Measurements from ENCODE around the gene SATB1.
"Not testable (repeated sequence)": the region's sequence is repeated elsewhere in the genome, so short reads cannot be mapped to it uniquely, and the experiment has no call there.

The SATB1 gene
- total RNA-seq: 232 to 248 reads per million in 2 donors

DNA sequence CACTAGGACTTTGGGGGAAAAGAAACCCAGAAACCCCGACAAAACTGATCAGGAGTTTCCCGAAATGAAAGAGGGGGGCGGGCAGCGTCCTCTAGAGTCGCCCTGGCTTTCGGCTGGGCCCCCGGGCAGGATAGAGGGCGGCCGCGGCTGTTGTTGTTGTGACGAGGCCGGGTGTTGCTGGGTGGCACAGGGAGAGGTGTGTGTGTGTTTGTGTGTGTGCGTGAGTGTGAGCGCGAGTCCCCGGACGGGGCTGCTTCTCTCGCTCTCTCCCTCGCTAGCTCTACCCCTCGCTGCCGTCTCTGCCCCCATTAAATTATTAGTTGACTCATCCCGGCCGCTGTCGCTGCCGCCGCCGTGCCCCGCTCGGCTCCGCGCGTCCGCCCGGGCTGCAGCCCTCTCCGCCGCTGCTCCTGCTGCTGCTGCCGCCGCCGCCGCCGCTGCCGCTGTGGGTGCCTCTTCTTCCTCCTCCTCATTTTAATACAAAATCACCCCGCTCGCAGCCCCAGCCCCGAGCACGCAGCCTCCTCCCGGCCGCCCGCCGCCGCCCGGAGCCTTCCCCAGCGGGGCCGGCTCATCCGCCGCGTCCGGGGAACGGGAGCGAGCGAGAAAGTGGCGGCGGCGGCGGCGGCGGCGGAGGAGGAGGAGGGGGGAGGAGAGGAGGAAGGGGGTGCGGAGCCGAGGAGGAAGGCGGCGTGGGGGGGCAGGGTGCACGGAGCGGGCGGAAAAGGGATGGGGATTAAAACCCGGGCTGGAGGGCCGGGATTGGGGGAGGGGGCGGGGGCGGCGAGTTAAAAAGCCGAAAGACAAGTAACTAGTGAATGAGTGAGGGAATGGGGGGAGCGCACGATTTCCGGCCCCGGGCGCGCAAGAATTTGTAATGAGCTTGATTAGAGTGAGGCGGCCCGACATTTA lies at the start of gene SATB1:
Gene SATB1, minus strand, starts transcription at position 611 of the 912 bp plus-strand sequence. CDS start 4,372 bp downstream, outside the sequence.
- peak; percentile 59 for DNase-seq

DNA sequence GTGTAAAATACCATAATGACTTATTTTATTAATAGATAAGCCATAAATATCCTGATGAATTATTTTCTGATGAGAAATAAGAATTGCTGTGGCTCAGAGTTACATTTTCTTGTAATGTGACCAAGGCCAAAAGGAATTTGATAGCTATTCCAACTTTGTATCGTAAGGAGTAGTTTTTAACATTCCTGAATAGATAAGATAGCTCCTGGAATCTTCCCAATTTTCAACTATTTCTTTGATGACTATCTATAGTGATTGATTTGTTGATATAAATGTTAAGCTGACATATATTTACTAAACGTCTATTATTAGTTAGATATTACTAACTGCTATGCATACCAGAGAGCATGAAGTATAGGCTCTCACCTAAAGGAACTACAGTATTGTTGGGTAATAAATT lies 49.1 kb upstream of the SATB1 start:
- no peak for DNase-seq

DNA sequence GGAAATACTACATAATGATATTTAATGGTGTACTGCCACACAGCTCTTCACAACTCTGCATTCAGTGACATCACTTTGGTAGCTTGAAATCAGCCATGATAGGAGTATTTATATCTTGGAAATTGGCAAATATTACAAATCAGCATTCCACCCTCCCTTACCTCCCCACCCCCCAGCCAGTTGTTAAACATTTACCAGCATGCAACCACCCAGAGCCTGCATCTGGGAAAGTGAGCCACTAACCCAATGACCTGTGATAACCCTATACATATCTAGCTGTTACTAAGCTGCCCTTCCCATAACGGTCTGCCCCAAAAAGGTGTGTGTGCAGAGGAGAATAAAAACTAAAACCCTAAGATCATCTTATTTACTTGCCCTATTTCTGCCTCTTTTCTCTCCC lies 44.6 kb upstream of the SATB1 start:
- no peak for DNase-seq

DNA sequence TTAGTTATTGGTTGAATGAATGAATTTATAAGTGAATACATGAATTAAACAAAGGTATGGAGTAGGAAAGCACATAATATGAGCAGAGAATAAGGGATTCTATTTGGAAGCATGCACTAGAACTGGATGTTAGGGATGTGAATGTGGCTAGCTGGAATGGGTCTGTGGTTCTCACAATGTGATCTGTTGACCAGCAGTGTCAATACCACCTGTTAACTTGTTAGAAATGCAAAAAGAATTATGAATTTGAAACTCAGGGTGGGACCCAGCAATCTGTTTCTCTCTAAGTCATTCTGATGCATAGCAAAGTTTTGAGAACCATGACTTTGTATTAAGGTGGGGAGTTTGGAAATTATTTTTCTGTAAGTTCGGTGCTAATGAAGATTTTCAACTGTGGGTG lies 41.0 kb upstream of the SATB1 start:
- no peak for DNase-seq

DNA sequence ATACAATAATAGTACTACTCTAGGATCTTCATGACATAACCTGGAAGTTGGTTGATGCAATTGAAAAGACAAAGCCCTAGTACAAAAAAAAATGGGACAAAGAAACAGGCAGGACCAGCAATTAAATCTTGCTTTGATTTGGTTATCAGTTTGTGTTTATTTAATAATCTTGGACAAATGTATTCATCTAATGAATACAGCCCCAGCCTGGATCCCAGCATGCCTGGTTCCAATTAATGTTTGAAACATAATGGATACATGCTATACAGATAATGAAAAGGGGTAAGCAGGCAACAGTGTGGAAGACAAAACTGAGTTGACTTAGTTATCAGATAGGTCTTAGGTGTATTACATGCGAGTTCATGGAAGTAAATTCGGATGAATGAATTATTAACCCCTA lies 29.6 kb upstream of the SATB1 start:
- DNase-seq: no peak

DNA sequence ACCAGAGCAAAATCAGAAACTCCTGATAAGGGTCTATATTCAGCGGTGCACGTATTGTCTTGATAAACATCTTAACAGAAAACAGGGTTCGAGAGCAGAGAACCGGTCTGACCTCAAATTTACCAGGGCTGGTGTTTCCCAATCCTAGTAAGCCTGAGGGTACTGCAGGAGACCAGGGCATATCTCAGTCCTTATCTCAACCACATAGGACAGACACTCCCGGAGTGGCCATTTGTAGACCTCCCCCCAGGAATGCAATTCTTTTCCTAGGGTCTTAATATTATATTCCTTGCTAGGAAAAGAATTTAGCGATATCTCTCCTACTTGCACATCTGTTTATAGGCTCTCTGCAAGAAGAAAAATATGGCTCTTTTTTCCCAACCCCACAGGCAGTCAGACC lies 24.5 kb upstream of the SATB1 start:
- not testable (repeated sequence) for DNase-seq

DNA sequence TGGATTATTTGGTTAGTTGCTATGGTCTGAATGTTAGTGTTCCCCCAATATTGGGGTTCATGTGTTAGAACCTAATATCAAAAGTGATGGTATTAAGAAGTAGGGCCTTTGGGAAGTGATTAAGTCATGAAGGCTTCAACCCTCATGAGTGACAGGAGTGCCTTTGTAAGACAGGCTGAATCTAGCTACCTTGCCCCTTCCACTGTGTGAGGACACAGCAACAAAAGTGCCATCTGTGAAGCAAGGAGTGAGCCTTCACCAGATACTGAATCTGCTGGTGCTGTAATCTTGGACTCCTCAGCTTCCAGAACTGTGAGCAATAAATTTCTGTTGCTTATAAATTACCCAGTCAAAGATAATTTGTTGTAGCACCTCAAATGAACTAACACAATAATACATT lies 22.6 kb upstream of the SATB1 start:
- DNase-seq: no peak

DNA sequence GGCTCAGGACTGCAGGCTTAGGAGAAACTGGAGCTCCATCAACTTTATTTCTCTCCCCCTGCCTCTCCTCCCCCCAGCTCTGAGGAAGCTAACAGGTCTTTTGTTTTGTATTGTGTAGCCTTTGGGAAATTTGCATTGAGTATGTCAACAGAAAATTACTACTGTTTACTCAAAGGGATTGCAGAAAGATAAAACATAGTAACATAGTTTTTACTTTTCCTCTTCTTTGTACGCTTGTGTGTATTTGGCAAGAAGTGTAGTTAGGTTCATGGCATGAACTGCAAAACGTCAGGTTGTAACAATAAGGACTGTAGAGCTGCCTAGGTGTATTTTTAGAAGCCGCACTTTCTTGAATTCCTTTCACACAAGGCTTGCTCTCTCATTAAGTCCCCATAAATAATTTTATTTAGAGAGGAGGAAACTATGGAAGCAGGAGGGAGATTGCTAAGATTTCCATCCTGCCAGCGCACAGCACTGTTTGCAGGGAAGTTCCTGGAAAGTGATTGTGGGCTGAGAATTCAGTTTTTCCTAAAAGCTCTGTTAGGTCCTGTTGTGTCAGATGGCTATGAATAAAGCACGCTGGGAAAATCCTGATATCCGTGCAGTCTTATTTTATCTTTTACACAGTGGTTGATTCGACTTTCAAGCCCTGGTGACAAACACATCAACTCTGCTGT lies 21.1 kb upstream of the SATB1 start:
- no peak for DNase-seq

DNA sequence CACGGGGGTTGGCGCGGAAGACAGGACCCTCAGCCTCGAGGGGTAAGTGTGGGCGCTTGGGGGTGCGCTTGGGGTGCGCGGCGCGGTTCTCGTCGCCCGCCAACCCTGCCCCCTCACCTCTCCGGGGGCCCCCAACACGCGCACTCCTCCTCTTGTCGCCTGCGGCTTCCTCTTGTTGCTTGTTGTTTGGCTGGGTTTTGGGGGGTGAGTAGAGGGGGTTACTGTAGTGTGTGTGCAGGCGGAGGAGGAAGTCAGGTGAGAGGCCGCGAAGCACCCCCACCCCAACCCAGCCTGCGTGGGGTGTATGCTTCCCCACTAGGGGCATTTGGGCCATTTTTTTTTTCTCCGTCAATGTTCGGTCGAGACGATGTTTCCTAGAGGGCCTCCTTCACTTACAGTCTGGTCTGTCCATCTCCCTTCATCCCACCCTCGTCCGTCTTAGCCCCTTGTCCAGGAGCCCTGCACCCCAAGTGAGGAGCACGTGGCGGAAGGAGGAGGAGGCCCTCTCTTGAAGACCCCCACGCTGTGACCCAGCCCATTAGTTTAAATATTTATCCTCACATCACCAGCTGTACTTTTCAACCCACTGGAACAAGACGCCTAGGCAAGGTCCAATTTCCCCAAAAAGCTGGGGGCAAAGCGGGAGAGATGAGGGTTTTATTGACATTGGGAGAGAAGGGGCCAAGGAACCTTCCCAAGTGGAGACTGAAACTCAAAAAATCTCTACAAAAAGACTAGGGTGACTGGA lies 20.4 kb upstream of the SATB1 start:
- DNase-seq: peak; percentile 59

DNA sequence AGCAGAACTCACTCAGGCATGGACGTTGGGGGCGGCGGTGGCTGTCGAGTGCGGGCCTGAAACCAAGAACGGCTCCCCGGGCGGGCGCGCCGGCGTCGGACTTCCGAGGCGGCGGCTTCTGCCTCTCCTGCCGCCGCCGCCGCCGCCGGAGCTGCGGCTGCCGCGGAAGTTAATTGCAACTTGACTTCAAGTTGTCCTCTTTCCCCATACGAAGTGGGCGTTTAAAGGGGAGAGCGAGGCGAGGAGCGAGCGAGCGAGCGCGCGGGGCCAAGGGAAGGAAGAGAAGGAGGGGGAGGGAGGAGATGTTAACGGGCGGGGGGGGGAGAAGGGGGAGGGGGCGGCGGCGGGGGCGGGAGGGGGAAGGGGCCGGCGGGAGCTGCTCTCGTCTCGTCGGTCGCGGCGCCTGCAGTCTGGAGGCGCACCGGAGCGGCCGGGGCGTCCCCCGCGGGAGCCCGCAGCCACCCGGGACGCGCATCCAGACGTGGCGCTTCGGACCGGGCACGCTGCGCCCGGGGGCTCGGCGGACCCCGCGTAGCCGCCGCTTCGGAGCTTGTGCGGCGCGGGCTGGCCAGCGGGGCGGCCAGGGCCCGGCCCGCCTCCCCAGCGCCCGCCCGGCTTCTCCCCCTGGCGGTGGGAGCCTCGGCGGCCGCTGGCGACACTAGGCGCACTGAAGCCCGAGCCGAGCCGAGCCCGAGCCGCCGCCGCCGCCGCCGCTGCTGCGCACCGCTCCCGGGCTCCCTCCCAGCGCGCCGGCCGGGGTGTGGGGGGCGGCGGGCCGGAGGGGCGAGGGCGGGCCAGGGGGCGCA lies 19.7 kb upstream of the SATB1 start:
- DNase-seq: peak; percentile 65

DNA sequence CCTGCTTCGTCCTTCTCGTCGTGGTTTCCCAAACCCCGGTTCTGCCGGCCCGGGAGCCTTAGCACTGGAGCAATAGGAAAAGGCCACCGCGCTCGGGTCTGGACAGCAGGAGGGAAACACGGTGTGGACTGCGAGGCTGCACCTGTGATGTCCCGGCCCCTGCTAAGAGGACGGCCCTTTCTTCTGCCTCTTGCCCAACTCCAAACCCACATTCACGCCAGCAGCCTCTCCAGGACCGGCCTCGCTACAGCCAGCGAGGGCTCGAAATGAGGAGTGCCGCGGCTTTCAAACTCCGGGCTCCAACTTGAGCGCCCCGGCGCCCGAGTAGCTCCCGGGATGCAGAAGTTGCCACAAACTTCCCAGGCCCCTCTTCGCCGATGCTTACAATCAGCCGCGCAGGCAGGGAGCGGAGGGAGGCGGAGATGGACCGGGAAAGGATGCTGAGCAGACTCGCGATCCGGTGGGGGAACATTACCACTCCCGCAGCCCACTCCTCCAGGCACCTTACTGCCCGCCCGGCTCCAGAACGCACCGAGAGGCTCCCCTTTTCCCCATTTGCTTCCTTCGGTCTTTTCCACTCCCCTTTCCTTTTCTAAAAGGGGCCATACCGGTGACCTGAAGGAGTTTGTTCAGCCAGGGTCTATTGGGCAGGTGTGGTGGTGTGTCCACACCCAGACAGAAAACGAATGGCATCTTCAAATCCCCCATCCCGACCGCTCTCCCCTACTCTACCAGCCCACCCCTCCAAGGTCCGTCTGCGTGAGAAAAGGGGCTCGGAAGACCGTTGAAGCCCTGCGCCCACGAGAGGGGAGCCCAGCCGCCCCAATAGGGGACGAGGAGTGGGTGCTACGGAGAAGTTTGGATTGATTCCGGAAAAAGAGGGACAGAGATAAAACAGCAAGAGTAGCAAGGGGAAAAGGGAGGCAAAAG lies 18.8 kb upstream of the SATB1 start:
- DNase-seq: peak; percentile 4

DNA sequence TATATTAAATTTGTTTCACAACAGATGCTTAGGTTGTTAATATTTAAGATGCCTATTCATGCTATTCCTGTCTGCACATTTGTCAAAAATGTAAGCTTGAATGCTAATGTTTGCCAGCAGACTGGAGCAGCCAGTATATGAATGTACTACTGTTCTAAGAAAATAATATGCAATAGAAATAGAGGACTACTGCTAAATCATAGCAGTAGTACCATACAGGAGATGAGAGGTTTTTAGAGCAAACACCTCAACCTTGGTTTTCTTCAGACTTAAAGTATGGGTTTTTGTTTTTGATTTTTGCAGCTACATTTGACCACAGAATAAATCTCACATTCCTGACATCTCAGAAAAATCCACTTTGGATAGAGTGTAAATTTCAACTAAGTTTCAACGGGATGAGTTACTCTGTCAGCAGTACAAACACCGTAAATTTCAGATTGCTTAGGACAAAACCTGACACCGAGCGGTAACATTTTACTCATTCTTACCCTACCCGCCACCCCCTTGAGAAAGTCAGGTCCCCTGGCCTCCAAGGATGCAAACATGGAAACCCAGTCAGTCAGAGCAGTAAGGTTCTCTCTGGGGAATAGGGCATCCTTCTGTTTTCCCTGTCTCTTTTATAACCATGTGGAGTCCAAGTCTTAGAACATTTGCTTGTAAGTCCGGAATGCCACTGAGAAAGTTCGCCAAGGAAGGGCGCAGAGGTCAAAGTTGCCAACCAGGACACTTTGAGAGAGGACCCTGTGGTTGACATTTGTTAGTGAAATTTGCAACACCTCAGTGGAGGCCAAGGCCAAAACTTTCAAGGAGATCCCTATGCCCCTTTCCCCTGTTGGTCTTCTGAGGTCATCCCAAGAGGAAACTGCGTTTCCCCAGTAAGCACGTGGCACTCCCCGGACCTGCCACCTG lies 17.9 kb upstream of the SATB1 start:
- DNase-seq: no peak

DNA sequence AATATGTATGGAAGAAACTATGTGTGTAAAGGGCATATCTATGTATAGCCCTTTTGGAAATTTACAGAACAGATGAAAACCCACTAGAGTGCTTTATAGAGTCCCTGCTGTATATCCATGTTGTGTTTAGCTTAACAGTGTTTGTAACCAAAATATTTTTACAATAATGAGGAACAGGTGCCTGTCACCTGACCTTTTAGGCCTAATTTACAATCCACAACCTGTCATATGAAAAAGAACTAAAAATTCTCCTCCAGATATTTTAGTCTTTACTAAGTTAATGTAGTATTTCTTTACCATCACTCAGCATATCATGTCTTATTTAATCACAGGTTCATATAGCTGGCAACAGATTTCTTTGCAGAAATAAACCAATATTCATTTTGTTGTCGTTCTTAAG lies 16.4 kb upstream of the SATB1 start:
- no peak for DNase-seq

DNA sequence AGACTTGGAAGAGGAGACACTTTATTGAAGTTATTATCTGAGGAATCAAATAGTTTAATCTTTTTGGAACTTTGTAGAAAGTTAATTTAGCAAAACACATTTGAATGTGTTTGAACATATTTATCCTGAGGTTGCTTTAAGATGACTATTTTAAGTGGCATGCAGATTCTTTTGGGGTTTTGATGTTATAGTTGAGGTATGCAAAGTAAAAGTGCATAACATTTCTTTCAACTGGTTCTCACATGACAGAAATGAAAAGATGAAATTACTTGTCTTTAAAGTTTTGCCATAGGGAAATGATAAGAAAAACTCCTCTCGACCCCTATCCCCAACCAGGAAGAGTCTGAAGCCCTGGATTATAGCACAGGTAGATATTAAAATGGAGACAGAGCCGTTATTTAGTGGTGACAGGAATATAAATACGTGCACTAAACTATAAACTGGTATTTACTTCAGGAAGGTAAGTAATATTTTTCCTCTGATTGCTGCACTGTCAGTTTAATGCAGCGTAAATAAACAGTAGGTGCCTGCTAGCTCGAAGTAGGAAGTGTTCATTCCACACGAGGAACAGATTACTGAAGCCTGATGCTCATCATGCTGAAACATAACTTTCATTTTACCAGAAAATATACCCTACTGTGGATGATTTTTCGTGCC lies 15.1 kb upstream of the SATB1 start:
- no peak for DNase-seq

DNA sequence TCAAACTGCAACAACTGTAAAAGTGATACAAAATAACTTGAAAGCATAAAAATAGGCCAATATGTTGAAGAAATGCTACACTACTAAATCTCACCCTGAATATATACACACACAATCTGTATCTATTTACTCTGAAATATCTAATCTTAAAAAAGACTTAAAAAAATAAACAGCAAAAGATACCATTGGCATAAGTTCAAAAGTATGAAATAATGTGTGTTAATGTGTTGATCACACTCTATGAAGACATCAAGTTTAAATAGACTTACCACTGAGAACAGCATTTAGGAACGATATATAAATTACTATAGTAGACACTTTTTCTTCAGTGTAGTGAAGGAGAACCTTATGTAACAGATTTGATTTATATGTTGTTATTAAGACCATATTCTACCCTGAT lies 14.1 kb upstream of the SATB1 start:
- DNase-seq: no peak

DNA sequence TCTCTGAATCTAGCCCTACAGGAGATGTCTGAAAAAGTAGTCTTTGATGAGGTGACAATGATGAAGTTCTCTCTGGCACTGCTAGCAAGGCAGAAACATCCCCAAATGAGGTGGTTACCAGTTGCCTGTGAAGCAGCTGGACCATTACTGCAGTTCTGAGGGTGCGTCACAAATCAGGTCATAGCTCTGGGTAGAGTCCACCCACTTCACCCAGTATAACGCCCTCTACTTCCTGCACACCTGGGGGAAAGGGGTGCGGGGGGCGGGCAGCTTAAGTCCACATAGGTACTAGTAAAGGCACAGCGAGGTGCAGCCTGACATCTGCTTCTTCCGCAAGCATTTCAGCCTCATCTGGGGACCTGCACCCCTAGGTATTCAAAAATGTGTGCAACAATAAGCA lies 13.4 kb upstream of the SATB1 start:
- peak; percentile 34 for DNase-seq

DNA sequence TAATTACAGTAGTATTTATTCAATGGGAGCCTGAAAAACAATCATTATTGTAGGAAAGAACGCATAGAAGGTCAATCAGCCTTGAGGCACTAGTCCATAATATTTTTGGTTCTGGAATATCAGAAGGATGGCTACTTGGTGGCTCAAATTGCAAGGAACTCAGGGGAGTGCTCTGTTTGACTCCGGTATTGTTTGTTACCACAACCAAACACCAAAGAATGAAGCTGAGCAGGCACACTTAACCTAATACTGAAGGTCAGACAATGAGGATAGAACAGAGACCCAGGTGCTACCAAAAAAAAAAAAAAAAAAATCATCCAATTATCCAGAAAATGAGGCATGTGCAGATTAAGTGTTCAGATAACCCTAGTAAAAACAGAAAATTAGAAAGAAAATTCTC lies 11.1 kb upstream of the SATB1 start:
- DNase-seq: no peak

DNA sequence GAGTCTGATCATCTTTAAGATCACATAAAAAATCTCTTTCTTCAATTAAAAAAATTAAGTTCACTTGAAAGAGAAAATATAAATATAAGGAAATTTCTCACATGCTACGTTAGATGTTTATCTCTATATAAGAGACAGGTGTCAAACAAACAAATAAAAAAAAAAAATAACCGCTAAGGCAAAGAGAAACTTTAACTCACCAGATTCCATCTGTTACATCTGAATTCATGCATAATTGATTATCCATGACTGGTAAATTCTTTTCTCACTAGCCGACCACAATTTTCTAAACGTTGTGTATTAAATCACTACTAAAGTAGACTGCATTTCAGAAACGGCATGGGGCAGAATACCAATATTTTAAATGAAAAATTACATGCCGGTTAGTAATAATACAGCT lies 9.6 kb upstream of the SATB1 start:
- no peak for DNase-seq

DNA sequence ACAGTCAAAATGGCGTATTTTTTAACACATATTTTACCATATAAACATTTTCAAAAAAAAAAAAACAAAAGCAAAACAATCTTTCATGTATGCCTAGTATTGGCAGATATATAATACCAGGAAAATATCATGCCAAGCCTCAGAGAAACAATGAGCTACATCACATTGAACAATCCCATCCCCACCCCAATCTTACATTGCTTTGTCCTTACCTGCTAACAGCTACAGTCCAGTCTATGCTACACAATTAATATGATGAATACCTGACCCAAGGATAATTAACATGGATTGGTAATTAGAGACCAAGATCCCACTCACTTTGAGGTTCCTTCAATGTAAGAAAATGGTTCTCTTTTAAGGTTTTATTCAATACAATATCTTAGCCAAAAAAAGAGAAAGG lies 7.6 kb upstream of the SATB1 start:
- DNase-seq: no peak

DNA sequence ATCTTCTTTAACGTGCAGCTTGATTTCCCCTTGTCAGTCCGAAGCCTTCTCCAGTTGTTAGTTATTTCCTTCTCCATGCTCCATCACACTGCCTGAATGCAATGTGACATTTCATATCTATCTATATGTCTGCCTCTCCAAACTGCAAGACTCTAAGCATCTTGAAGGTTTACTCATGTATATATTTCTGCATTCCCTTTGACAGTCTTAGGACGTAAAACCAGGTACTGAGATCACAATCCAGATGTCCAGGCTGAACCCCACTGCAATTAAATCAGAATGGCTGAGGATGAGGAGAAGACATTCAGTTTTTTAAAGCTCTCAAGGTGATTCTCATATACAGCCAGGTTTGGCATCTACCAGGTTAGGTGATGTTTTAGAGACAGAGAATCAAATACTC lies 6.1 kb upstream of the SATB1 start:
- no peak for DNase-seq
